Stimulated activated naive CD8-positive, alpha-beta T cell treated with anti-CD3 and anti-CD28 coated beads, Interleukin-15, amount 100 ng/mL, for 72 hours (primary cell): ENCODE results near the gene SYT1.
"Not testable (repeated sequence)": the region's sequence is repeated elsewhere in the genome, so short reads cannot be mapped to it uniquely, and the experiment has no call there.

ENCODE experiments used
- ATAC-seq: fragments of 150-1000 bp; cut with Tn5 transposase; 2 replicates; pipeline ENCODE4 v1.10.0; 2021; ENCODE audit warnings: mild to moderate bottlenecking, moderate library complexity
- DNase-seq, 2 donors: peaks; one replicate each; pipeline ENCODE4 v3.0.0; 2021 to 2022
- H3K27ac Mint-ChIP-seq, 2 donors: one replicate each; pipeline ENCODE4 v1.8.0; 2022; ENCODE audit warnings: mild to moderate bottlenecking in 2 of 2, mixed read lengths in 2 of 2, moderate library complexity in 2 of 2
- H3K27me3 Mint-ChIP-seq: one replicate; pipeline ENCODE4 v1.8.0; 2022; ENCODE audit warnings: mixed read lengths
- H3K4me1 Mint-ChIP-seq: one replicate; pipeline ENCODE4 v1.8.0; 2022; ENCODE audit warnings: mild to moderate bottlenecking, mixed read lengths
- H3K4me3 Mint-ChIP-seq, 2 donors: one replicate each; pipeline ENCODE4 v1.8.0; 2022; ENCODE audit warnings: mild to moderate bottlenecking in 2 of 2, mixed read lengths in 2 of 2, moderate library complexity in 1 of 2
- H3K9me3 Mint-ChIP-seq, 2 donors: one replicate each; pipeline ENCODE4 v1.8.0; 2022; ENCODE audit warnings: mixed read lengths in 2 of 2

SYT1 gene

GRCh38 chr12:78994168-78994791 lies 129.7 kb downstream of the SYT1 start:
- Mint-ChIP-seq H3K4me3 (no peak overlapping the region), H3K27ac (no peak overlapping the region), H3K9me3 (no peaks in the 10 kb centered on the region), H3K27me3 (no peaks in the 10 kb centered on the region), H3K4me1 (no peaks in the 10 kb centered on the region)
- DNase-seq (no peak), ATAC-seq (no peak)

GRCh38 chr12:79000501-79000900 lies 135.9 kb downstream of the SYT1 start:
- DNase-seq, result no peak
- no peak for ATAC-seq
- Mint-ChIP-seq H3K9me3 (no peaks in the 10 kb centered on the region), H3K4me3 (no peak overlapping the region), H3K27ac (no peak overlapping the region), H3K4me1 (no peaks in the 10 kb centered on the region), H3K27me3 (no peaks in the 10 kb centered on the region)

GRCh38 chr12:79001404-79001803 lies 136.8 kb downstream of the SYT1 start:
- Mint-ChIP-seq H3K27me3 (no peaks in the 10 kb centered on the region), H3K27ac (no peak overlapping the region), H3K9me3 (no peaks in the 10 kb centered on the region), H3K4me1 (no peaks in the 10 kb centered on the region), H3K4me3 (no peak overlapping the region)
- DNase-seq (no peak), ATAC-seq (no peak)

GRCh38 chr12:79006306-79006705 lies 141.7 kb downstream of the SYT1 start:
- no peak for ATAC-seq
- no peak overlapping the region for H3K4me3 Mint-ChIP-seq
- no peaks in the 10 kb centered on the region for H3K9me3 Mint-ChIP-seq
- DNase-seq, result no peak
- H3K27me3 Mint-ChIP-seq, result no peaks in the 10 kb centered on the region
- H3K27ac Mint-ChIP-seq, result no peak overlapping the region
- no peaks in the 10 kb centered on the region for H3K4me1 Mint-ChIP-seq

GRCh38 chr12:79008591-79008990 lies 144.0 kb downstream of the SYT1 start:
- DNase-seq (no peak), ATAC-seq (no peak)
- Mint-ChIP-seq H3K4me1 (peaks cover 6% of the 10 kb centered on the region), H3K4me3 (no peak overlapping the region), H3K27me3 (no peaks in the 10 kb centered on the region), H3K27ac (no peak overlapping the region), H3K9me3 (peaks cover 0 to 7% of the 10 kb centered on the region in 2 donors)

GRCh38 chr12:79012636-79013035 lies 148.1 kb downstream of the SYT1 start:
- DNase-seq (no peak), ATAC-seq (no peak)
- Mint-ChIP-seq H3K27ac (no peak overlapping the region), H3K27me3 (no peaks in the 10 kb centered on the region), H3K4me1 (peaks cover 6% of the 10 kb centered on the region), H3K9me3 (peaks cover 2 to 13% of the 10 kb centered on the region in 2 donors), H3K4me3 (no peak overlapping the region)

- H3K4me1 Mint-ChIP-seq, result peaks cover 6% of the 10 kb centered on the region
- DNase-seq, result no peak
- H3K27ac Mint-ChIP-seq, result no peak overlapping the region
- no peak overlapping the region for H3K4me3 Mint-ChIP-seq
- ATAC-seq, result no peak
- no peaks in the 10 kb centered on the region for H3K27me3 Mint-ChIP-seq
- H3K9me3 Mint-ChIP-seq, result peaks cover 5 to 15% of the 10 kb centered on the region in 2 donors
Measured at GRCh38 chr12:79016181-79016580, 151.6 kb downstream of the SYT1 start.

- H3K9me3 Mint-ChIP-seq, result peaks cover 8 to 12% of the 10 kb centered on the region in 2 donors
- H3K4me3 Mint-ChIP-seq, result no peak overlapping the region
- no peak for ATAC-seq
- no peak for DNase-seq
- no peak overlapping the region for H3K27ac Mint-ChIP-seq
- no peaks in the 10 kb centered on the region for H3K27me3 Mint-ChIP-seq
- no peaks in the 10 kb centered on the region for H3K4me1 Mint-ChIP-seq
Measured at GRCh38 chr12:79019672-79020071, 155.1 kb downstream of the SYT1 start.

GRCh38 chr12:79020106-79020505 lies 155.5 kb downstream of the SYT1 start:
- Mint-ChIP-seq H3K27me3 (no peaks in the 10 kb centered on the region), H3K27ac (no peak overlapping the region), H3K4me1 (no peaks in the 10 kb centered on the region), H3K9me3 (peaks cover 8 to 12% of the 10 kb centered on the region in 2 donors), H3K4me3 (no peak overlapping the region)
- no peak for DNase-seq
- no peak for ATAC-seq

- DNase-seq, result no peak
- no peak overlapping the region for H3K27ac Mint-ChIP-seq
- no peak overlapping the region for H3K4me3 Mint-ChIP-seq
- peaks cover 8 to 12% of the 10 kb centered on the region in 2 donors for H3K9me3 Mint-ChIP-seq
- ATAC-seq, result no peak
- H3K27me3 Mint-ChIP-seq, result no peaks in the 10 kb centered on the region
- H3K4me1 Mint-ChIP-seq, result no peaks in the 10 kb centered on the region
Measured at GRCh38 chr12:79021021-79021420, 156.4 kb downstream of the SYT1 start.

GRCh38 chr12:79023261-79023660 lies 158.7 kb downstream of the SYT1 start:
- Mint-ChIP-seq H3K27me3 (no peaks in the 10 kb centered on the region), H3K4me3 (no peak overlapping the region), H3K9me3 (peaks cover 0 to 6% of the 10 kb centered on the region in 2 donors), H3K4me1 (no peaks in the 10 kb centered on the region), H3K27ac (no peak overlapping the region)
- DNase-seq (no peak), ATAC-seq (no peak)

GRCh38 chr12:79023784-79024183 lies 159.2 kb downstream of the SYT1 start:
- DNase-seq (no peak), ATAC-seq (no peak)
- no peak overlapping the region for H3K4me3 Mint-ChIP-seq
- peaks cover 0 to 6% of the 10 kb centered on the region in 2 donors for H3K9me3 Mint-ChIP-seq
- no peak overlapping the region for H3K27ac Mint-ChIP-seq
- no peaks in the 10 kb centered on the region for H3K4me1 Mint-ChIP-seq
- H3K27me3 Mint-ChIP-seq, result no peaks in the 10 kb centered on the region

- Mint-ChIP-seq H3K27me3 (no peaks in the 10 kb centered on the region), H3K4me1 (no peaks in the 10 kb centered on the region), H3K9me3 (peaks cover 0 to 14% of the 10 kb centered on the region in 2 donors), H3K4me3 (no peak overlapping the region), H3K27ac (no peak overlapping the region)
- ATAC-seq, result no peak
- no peak for DNase-seq
Measured at GRCh38 chr12:79033788-79034187, 169.2 kb downstream of the SYT1 start.

GRCh38 chr12:79044748-79045147 lies 180.2 kb downstream of the SYT1 start:
- H3K9me3 Mint-ChIP-seq, H3K4me1 Mint-ChIP-seq, H3K27me3 Mint-ChIP-seq: not testable (repeated sequence)

GRCh38 chr12:79045149-79045703 lies 180.7 kb downstream of the SYT1 start:
- DNase-seq, H3K4me3 Mint-ChIP-seq, H3K4me1 Mint-ChIP-seq, H3K27me3 Mint-ChIP-seq, H3K27ac Mint-ChIP-seq, ATAC-seq, H3K9me3 Mint-ChIP-seq: not testable (repeated sequence)

More at GRCh38 chr12:79044748-79045147, 180.2 kb downstream of the SYT1 start:
- ATAC-seq, DNase-seq, H3K4me3 Mint-ChIP-seq, H3K27ac Mint-ChIP-seq: not testable (repeated sequence)

GRCh38 chr12:79046021-79046420 lies 181.4 kb downstream of the SYT1 start:
- DNase-seq (no peak), ATAC-seq (no peak)
- no peaks in the 10 kb centered on the region for H3K27me3 Mint-ChIP-seq
- H3K4me1 Mint-ChIP-seq, result no peaks in the 10 kb centered on the region
- H3K9me3 Mint-ChIP-seq, result no peaks in the 10 kb centered on the region
- H3K4me3 Mint-ChIP-seq, result no peak overlapping the region
- H3K27ac Mint-ChIP-seq, result no peak overlapping the region

- no peaks in the 10 kb centered on the region for H3K9me3 Mint-ChIP-seq
- no peak overlapping the region for H3K4me3 Mint-ChIP-seq
- DNase-seq (no peak), ATAC-seq (no peak)
- no peaks in the 10 kb centered on the region for H3K27me3 Mint-ChIP-seq
- no peaks in the 10 kb centered on the region for H3K4me1 Mint-ChIP-seq
- H3K27ac Mint-ChIP-seq, result no peak overlapping the region
Measured at GRCh38 chr12:79048962-79049361, 184.4 kb downstream of the SYT1 start.
